Esophagus squamous epithelium (tissue), 5 donors: ENCODE results near the gene TBC1D9. TPM values are rescaled to one million over a fixed set of nuclear protein-coding genes. Genes with fewer than 3 reads are reported as not detected.

Experiments used
- DNase-seq: peaks from one replicate; lab custom pipeline; 2025; lab: John Stamatoyannopoulos, UW
- H3K27ac ChIP-seq, 4 donors: fragments of 200-600 bp; sonication (generic); one replicate each; pipeline ENCODE4 v1.5.1; 2016 to 2019; ENCODE audit warnings: mild to moderate bottlenecking in 1 of 4
- H3K27me3 ChIP-seq, 4 donors: fragments of 200-600 bp; sonication (generic); 1 replicate in 3 of 4; 2 replicates in 1 of 4; pipeline versions ENCODE4 v1.5.1 to v1.6.0; 2017 to 2021; ENCODE audit warnings: antibody characterized with exemption in 1 of 4
- H3K36me3 ChIP-seq, 3 donors: fragments of 200-600 bp; sonication (generic); one replicate each; pipeline ENCODE4 v1.5.1; 2016 to 2019
- H3K4me1 ChIP-seq, 3 donors: fragments of 200-600 bp; sonication (generic); one replicate each; pipeline ENCODE4 v1.5.1; 2017 to 2019
- H3K4me3 ChIP-seq, 4 donors: fragments of 200-600 bp; sonication (generic); 1 replicate in 3 of 4; 2 replicates in 1 of 4; pipeline ENCODE4 v1.5.1; 2016 to 2019; ENCODE audit warnings: mild to moderate bottlenecking in 2 of 4, moderate library complexity in 1 of 4
- H3K9me3 ChIP-seq, 3 donors: fragments of 200-600 bp; sonication (generic); one replicate each; pipeline ENCODE4 v1.5.1; 2016 to 2019
- POLR2A ChIP-seq, 4 donors: fragments of 450-650 bp; IDR thresholded peaks; one replicate each; pipeline ENCODE4 v1.6.1; 2017; ENCODE audit warnings: antibody characterized with exemption in 4 of 4, mild to moderate bottlenecking in 4 of 4, moderate library complexity in 3 of 4
- WGBS, 2 donors: methylation state at CpG; one replicate each; pipeline ENCODE4 v1.1.5; 2018; 5-methylcytosine and 5-hydroxymethylcytosine counted together
- intact Hi-C: fragments of 100-400 bp; cut with DNase I; formaldehyde crosslinking; loops from one replicate; pipeline ENCODE4 v1.15.0; 2022
- total RNA-seq, 4 donors: library from RNA; depleted of rRNA; stranded (reverse); fragments of >200 nt; gene quantifications; one replicate each; pipeline ENCODE4 v1.1.0, GENCODE V29; 2016
- TF ChIP-seq, protein P1 (sequence below), 6 experiments: fragments of 450-650 bp in 4 of 6; fragments of 200-600 bp in 2 of 6; sonication (generic) in 2 of 6; IDR thresholded peaks; one replicate each; pipeline ENCODE4 v1.5.1; 2016 to 2019; ENCODE audit warnings: antibody characterized with exemption in 6 of 6, mild to moderate bottlenecking in 4 of 6, moderate library complexity in 4 of 6
- donor health status: DM: yes; HTN: yes; CAD: no.

The TBC1D9 gene
- total RNA-seq, 4 donors from 2014 or later, result 8.6 to 21.0 (median 11.5) TPM

DNA sequence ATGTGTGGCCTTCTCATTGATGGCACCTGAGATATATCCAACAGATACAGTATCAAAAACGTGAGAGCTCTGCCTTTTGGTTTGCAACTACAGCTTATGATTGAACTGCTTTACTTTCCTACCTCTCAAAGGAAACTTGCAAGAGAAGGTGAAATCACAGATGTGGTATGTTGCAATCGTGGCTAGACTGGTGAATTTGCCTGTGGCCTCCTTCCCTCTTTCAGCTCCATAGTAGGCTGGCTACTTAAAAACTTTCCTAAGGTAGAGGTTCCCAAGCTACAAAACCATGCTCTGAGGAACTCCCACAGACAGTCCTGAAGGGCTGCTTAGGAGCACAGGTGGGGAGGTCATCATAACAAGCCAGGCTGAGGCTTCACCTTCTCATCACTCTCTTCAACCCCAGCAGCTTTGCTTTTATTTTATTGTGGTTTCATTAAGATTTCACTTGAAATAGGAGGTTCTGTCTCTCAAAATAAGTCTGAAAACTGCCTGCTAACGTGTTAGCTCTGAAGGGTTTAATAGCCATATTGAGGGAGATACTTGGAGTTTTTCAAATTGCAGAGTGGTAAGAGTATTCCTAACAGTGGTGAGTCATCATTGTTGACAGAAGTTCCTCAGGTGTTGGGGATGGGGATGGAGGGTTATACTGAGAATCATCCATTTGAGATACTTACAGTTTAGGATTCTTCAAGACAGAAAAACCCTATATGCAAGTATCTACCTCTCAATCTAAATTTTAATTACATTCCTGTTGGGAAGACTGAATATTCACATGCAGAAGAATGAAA, 93.9 kb downstream of the TBC1D9 start:
- intact Hi-C loops, result no loop called here
- TF ChIP-seq POLR2A (IDR thresholded peaks at IDR 0.05), result no peak
- TF ChIP-seq, protein P1, sequence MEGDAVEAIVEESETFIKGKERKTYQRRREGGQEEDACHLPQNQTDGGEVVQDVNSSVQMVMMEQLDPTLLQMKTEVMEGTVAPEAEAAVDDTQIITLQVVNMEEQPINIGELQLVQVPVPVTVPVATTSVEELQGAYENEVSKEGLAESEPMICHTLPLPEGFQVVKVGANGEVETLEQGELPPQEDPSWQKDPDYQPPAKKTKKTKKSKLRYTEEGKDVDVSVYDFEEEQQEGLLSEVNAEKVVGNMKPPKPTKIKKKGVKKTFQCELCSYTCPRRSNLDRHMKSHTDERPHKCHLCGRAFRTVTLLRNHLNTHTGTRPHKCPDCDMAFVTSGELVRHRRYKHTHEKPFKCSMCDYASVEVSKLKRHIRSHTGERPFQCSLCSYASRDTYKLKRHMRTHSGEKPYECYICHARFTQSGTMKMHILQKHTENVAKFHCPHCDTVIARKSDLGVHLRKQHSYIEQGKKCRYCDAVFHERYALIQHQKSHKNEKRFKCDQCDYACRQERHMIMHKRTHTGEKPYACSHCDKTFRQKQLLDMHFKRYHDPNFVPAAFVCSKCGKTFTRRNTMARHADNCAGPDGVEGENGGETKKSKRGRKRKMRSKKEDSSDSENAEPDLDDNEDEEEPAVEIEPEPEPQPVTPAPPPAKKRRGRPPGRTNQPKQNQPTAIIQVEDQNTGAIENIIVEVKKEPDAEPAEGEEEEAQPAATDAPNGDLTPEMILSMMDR (IDR thresholded peaks at IDR 0.05), result no peak
- DNase-seq, result no peak
- Histone ChIP-seq H3K9me3 (no peaks in the 10 kb centered on the region), H3K36me3 (peaks cover 4 to 93% (median 15%) of the 10 kb centered on the region in 3 donors), H3K4me1 (no peaks in the 10 kb centered on the region), H3K27me3 (no peaks in the 10 kb centered on the region), H3K4me3 (no peak overlapping the region), H3K27ac (no peak overlapping the region)
- WGBS, 2 donors, result 52 to 66% methylated on average over 3 of the region's 3 CpGs

DNA sequence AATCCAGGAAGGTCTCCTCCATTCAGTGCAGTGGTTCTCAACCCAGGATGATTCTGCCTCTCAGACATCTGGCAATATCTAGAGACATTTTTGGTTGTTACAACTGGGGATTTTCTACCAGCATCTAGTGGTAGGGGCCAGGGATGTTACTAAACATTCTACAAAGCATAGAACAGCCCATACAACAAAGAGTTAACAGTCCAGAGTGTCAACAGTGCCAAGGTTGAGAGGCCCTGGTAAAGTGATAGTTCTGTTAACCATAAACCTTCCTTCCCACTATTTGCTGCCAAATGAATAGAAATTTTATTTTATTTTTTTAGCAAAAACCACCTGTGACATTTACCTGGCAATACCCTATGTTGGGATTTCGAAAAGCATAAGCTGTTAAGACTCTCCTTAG, 94.6 kb downstream of the TBC1D9 start:
- intact Hi-C loops, result no loop called here
- TF ChIP-seq, protein P1 (IDR thresholded peaks at IDR 0.05), result no peak
- TF ChIP-seq POLR2A (IDR thresholded peaks at IDR 0.05), result no peak
- Histone ChIP-seq H3K27ac (no peak overlapping the region), H3K9me3 (no peaks in the 10 kb centered on the region), H3K36me3 (peaks cover 4 to 93% (median 20%) of the 10 kb centered on the region in 3 donors), H3K4me1 (no peaks in the 10 kb centered on the region), H3K27me3 (no peaks in the 10 kb centered on the region), H3K4me3 (no peak overlapping the region)
- WGBS, 2 donors, result 79 to 83% methylated on average over 1 of the region's 1 CpG
- no peak for DNase-seq

DNA sequence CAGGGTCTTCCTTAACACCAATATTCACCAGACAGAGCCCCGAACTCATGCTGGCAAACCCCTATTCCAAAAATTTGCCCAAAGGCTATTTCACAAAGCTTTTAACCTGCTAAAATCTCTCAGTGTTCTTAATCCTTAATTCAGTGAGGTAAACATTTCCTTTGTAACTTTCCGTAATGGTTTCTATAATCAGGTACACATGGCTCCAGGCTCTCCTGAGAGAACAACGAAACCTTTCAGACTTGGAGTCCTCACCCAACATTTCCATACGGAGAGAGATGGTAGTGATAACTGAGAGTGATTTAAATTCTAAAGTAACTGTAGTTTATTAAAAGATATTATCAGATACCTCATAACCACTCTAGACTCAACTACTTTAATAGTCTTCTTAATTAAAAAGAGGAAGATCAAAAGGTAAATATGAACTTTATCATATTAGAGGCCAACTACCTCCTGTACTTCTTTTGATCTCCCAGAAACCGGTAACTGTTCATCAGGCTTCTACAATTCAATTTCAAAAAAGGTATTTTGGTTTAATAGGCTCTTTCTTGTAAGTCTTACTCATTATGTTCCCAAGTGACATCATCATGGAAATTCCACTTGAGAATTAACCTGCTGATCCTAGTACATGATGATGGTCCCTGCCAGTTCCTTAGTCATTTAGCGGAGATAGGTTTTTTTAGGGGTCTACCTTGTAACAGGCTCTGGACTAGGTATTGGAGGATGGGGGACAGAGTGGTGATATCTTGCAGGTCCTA, 96.1 kb downstream of the TBC1D9 start:
- no peak for TF ChIP-seq POLR2A (IDR thresholded peaks at IDR 0.05)
- TF ChIP-seq, protein P1 (IDR thresholded peaks at IDR 0.05), result no peak
- 87 to 88% methylated on average over 6 of the region's 6 CpGs for WGBS, 2 donors
- intact Hi-C loops, result no loop called here
- Histone ChIP-seq H3K36me3 (peaks cover 4 to 92% (median 20%) of the 10 kb centered on the region in 3 donors), H3K9me3 (no peaks in the 10 kb centered on the region), H3K4me1 (no peaks in the 10 kb centered on the region), H3K27me3 (no peaks in the 10 kb centered on the region), H3K27ac (no peak overlapping the region), H3K4me3 (no peak overlapping the region)
- DNase-seq, result no peak

DNA sequence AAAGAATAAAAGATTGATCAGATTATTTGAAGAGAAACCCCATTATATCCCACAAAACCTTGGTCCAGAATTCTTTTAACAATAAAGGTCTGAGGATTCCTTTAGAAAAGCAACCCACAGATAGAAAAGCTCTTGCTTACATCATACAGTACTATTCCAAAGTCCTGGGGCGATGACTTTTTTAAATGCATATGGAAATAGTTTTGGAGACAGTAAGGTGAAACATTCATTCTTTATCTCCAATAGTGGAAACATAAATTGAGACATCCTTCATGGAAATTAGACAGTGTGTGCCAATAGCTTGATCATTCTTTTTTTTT, 101.7 kb downstream of the TBC1D9 start:
- Histone ChIP-seq H3K27ac (no peak overlapping the region), H3K9me3 (no peaks in the 10 kb centered on the region), H3K4me1 (peaks cover 0 to 3% (median 0%) of the 10 kb centered on the region in 3 donors), H3K4me3 (no peak overlapping the region), H3K36me3 (peaks cover 0 to 87% (median 10%) of the 10 kb centered on the region in 3 donors), H3K27me3 (no peaks in the 10 kb centered on the region)
- TF ChIP-seq, protein P1 (IDR thresholded peaks at IDR 0.05), result no peak
- TF ChIP-seq POLR2A (IDR thresholded peaks at IDR 0.05), result no peak
- intact Hi-C loops, result no loop called here
- no peak for DNase-seq
- WGBS, 2 donors, result 85 to 89% methylated on average over 1 of the region's 1 CpG
